ENCODE measurements around the gene SMCP.

Gene SMCP

GRCh38 chr1:152870831-152871730, 7.0 kb upstream of the SMCP start:
- Histone ChIP-seq H3K9me3 (ENCODE audit: control insufficient read depth in 1 of 2, low read length in 2 of 2) (no peaks in the 10 kb centered on the region), H3K27me3 (ENCODE audit: low read depth, low read length) (no peaks in the 10 kb centered on the region), H3K4me1 (ENCODE audit: control insufficient read depth in 1 of 2, insufficient read depth in 2 of 2, low read length in 2 of 2) (no peaks in the 10 kb centered on the region), H3K36me3 (ENCODE audit: control insufficient read depth in 1 of 2, insufficient read depth in 2 of 2, low read length in 2 of 2) (no peaks in the 10 kb centered on the region), H3K4me3 (ENCODE audit: low read depth in 1 of 2, low read length in 2 of 2) (no peak overlapping the region), H3K27ac (ENCODE audit: low read length) (no peak overlapping the region)

- Histone ChIP-seq H3K9me3 (ENCODE audit: control insufficient read depth in 1 of 2, low read length in 2 of 2) (no peaks in the 10 kb centered on the region), H3K4me1 (ENCODE audit: control insufficient read depth in 1 of 2, insufficient read depth in 2 of 2, low read length in 2 of 2) (no peaks in the 10 kb centered on the region), H3K27ac (ENCODE audit: low read length) (no peak overlapping the region), H3K4me3 (ENCODE audit: low read depth in 1 of 2, low read length in 2 of 2) (no peak overlapping the region), H3K27me3 (ENCODE audit: low read depth, low read length) (no peaks in the 10 kb centered on the region), H3K36me3 (ENCODE audit: control insufficient read depth in 1 of 2, insufficient read depth in 2 of 2, low read length in 2 of 2) (no peaks in the 10 kb centered on the region)
Measured at GRCh38 chr1:152871731-152872126, 6.4 kb upstream of the SMCP start.

GRCh38 chr1:152873495-152873894, 4.6 kb upstream of the SMCP start:
- no peak overlapping the region for H3K4me3 ChIP-seq (ENCODE audit: low read depth in 1 of 2, low read length in 2 of 2)
- H3K27ac ChIP-seq (ENCODE audit: low read length), result no peak overlapping the region
- no peaks in the 10 kb centered on the region for H3K27me3 ChIP-seq (ENCODE audit: low read depth, low read length)
- no peaks in the 10 kb centered on the region for H3K9me3 ChIP-seq (ENCODE audit: control insufficient read depth in 1 of 2, low read length in 2 of 2)
- H3K36me3 ChIP-seq (ENCODE audit: control insufficient read depth in 1 of 2, insufficient read depth in 2 of 2, low read length in 2 of 2), result no peaks in the 10 kb centered on the region
- H3K4me1 ChIP-seq (ENCODE audit: control insufficient read depth in 1 of 2, insufficient read depth in 2 of 2, low read length in 2 of 2), result no peaks in the 10 kb centered on the region

GRCh38 chr1:152876827-152877226, 1.3 kb upstream of the SMCP start:
- no peaks in the 10 kb centered on the region for H3K9me3 ChIP-seq (ENCODE audit: control insufficient read depth in 1 of 2, low read length in 2 of 2)
- no peaks in the 10 kb centered on the region for H3K27me3 ChIP-seq (ENCODE audit: low read depth, low read length)
- no peak overlapping the region for H3K27ac ChIP-seq (ENCODE audit: low read length)
- no peaks in the 10 kb centered on the region for H3K36me3 ChIP-seq (ENCODE audit: control insufficient read depth in 1 of 2, insufficient read depth in 2 of 2, low read length in 2 of 2)
- no peaks in the 10 kb centered on the region for H3K4me1 ChIP-seq (ENCODE audit: control insufficient read depth in 1 of 2, insufficient read depth in 2 of 2, low read length in 2 of 2)
- H3K4me3 ChIP-seq (ENCODE audit: low read depth in 1 of 2, low read length in 2 of 2), result no peak overlapping the region

GRCh38 chr1:152879559-152880198, 1.6 kb downstream of the SMCP start:
- H3K27me3 ChIP-seq (ENCODE audit: low read depth, low read length), result no peaks in the 10 kb centered on the region
- no peaks in the 10 kb centered on the region for H3K4me1 ChIP-seq (ENCODE audit: control insufficient read depth in 1 of 2, insufficient read depth in 2 of 2, low read length in 2 of 2)
- no peak overlapping the region for H3K4me3 ChIP-seq (ENCODE audit: low read depth in 1 of 2, low read length in 2 of 2)
- H3K27ac ChIP-seq (ENCODE audit: low read length), result no peak overlapping the region
- H3K9me3 ChIP-seq (ENCODE audit: control insufficient read depth in 1 of 2, low read length in 2 of 2), result no peaks in the 10 kb centered on the region
- H3K36me3 ChIP-seq (ENCODE audit: control insufficient read depth in 1 of 2, insufficient read depth in 2 of 2, low read length in 2 of 2), result no peaks in the 10 kb centered on the region

GRCh38 chr1:152880316-152880715, 2.2 kb downstream of the SMCP start:
- Histone ChIP-seq H3K27ac (ENCODE audit: low read length) (no peak overlapping the region), H3K36me3 (ENCODE audit: control insufficient read depth in 1 of 2, insufficient read depth in 2 of 2, low read length in 2 of 2) (no peaks in the 10 kb centered on the region)

GRCh38 chr1:152880907-152881306, 2.8 kb downstream of the SMCP start:
- no peaks in the 10 kb centered on the region for H3K36me3 ChIP-seq (ENCODE audit: control insufficient read depth in 1 of 2, insufficient read depth in 2 of 2, low read length in 2 of 2)
- H3K4me1 ChIP-seq (ENCODE audit: control insufficient read depth in 1 of 2, insufficient read depth in 2 of 2, low read length in 2 of 2), result peaks cover 0 to 5% of the 10 kb centered on the region in 2 donors
- no peak overlapping the region for H3K4me3 ChIP-seq (ENCODE audit: low read depth in 1 of 2, low read length in 2 of 2)
- H3K9me3 ChIP-seq (ENCODE audit: control insufficient read depth in 1 of 2, low read length in 2 of 2), result no peaks in the 10 kb centered on the region
- H3K27ac ChIP-seq (ENCODE audit: low read length), result no peak overlapping the region
- no peaks in the 10 kb centered on the region for H3K27me3 ChIP-seq (ENCODE audit: low read depth, low read length)

More at GRCh38 chr1:152880316-152880715, 2.2 kb downstream of the SMCP start:
- Histone ChIP-seq H3K4me3 (ENCODE audit: low read depth in 1 of 2, low read length in 2 of 2) (no peak overlapping the region), H3K27me3 (ENCODE audit: low read depth, low read length) (no peaks in the 10 kb centered on the region), H3K9me3 (ENCODE audit: control insufficient read depth in 1 of 2, low read length in 2 of 2) (no peaks in the 10 kb centered on the region), H3K4me1 (ENCODE audit: control insufficient read depth in 1 of 2, insufficient read depth in 2 of 2, low read length in 2 of 2) (no peaks in the 10 kb centered on the region)

- Histone ChIP-seq H3K27me3 (ENCODE audit: low read depth, low read length) (no peaks in the 10 kb centered on the region), H3K9me3 (ENCODE audit: control insufficient read depth in 1 of 2, low read length in 2 of 2) (no peaks in the 10 kb centered on the region), H3K36me3 (ENCODE audit: control insufficient read depth in 1 of 2, insufficient read depth in 2 of 2, low read length in 2 of 2) (no peaks in the 10 kb centered on the region), H3K4me3 (ENCODE audit: low read depth in 1 of 2, low read length in 2 of 2) (no peak overlapping the region), H3K4me1 (ENCODE audit: control insufficient read depth in 1 of 2, insufficient read depth in 2 of 2, low read length in 2 of 2) (peaks cover 0 to 14% of the 10 kb centered on the region in 2 donors), H3K27ac (ENCODE audit: low read length) (no peak overlapping the region)
Measured at GRCh38 chr1:152884085-152884484, 6.0 kb downstream of the SMCP start.

GRCh38 chr1:152884506-152884905, 6.4 kb downstream of the SMCP start:
- no peaks in the 10 kb centered on the region for H3K9me3 ChIP-seq (ENCODE audit: control insufficient read depth in 1 of 2, low read length in 2 of 2)
- peaks cover 0 to 14% of the 10 kb centered on the region in 2 donors for H3K4me1 ChIP-seq (ENCODE audit: control insufficient read depth in 1 of 2, insufficient read depth in 2 of 2, low read length in 2 of 2)
- no peak overlapping the region for H3K4me3 ChIP-seq (ENCODE audit: low read depth in 1 of 2, low read length in 2 of 2)
- H3K36me3 ChIP-seq (ENCODE audit: control insufficient read depth in 1 of 2, insufficient read depth in 2 of 2, low read length in 2 of 2), result no peaks in the 10 kb centered on the region
- no peaks in the 10 kb centered on the region for H3K27me3 ChIP-seq (ENCODE audit: low read depth, low read length)
- H3K27ac ChIP-seq (ENCODE audit: low read length), result no peak overlapping the region

- Histone ChIP-seq H3K36me3 (ENCODE audit: control insufficient read depth in 1 of 2, insufficient read depth in 2 of 2, low read length in 2 of 2) (no peaks in the 10 kb centered on the region), H3K9me3 (ENCODE audit: control insufficient read depth in 1 of 2, low read length in 2 of 2) (no peaks in the 10 kb centered on the region), H3K4me3 (ENCODE audit: low read depth in 1 of 2, low read length in 2 of 2) (no peak overlapping the region), H3K27me3 (ENCODE audit: low read depth, low read length) (no peaks in the 10 kb centered on the region), H3K27ac (ENCODE audit: low read length) (no peak overlapping the region), H3K4me1 (ENCODE audit: control insufficient read depth in 1 of 2, insufficient read depth in 2 of 2, low read length in 2 of 2) (peaks cover 0 to 14% of the 10 kb centered on the region in 2 donors)
Measured at GRCh38 chr1:152884966-152885624, 7.0 kb downstream of the SMCP start.

GRCh38 chr1:152886085-152886484, 8.0 kb downstream of the SMCP start:
- H3K4me1 ChIP-seq (ENCODE audit: control insufficient read depth in 1 of 2, insufficient read depth in 2 of 2, low read length in 2 of 2), result peaks cover 0 to 14% of the 10 kb centered on the region in 2 donors
- no peaks in the 10 kb centered on the region for H3K27me3 ChIP-seq (ENCODE audit: low read depth, low read length)
- no peak overlapping the region for H3K27ac ChIP-seq (ENCODE audit: low read length)
- H3K9me3 ChIP-seq (ENCODE audit: control insufficient read depth in 1 of 2, low read length in 2 of 2), result no peaks in the 10 kb centered on the region
- no peak overlapping the region for H3K4me3 ChIP-seq (ENCODE audit: low read depth in 1 of 2, low read length in 2 of 2)
- no peaks in the 10 kb centered on the region for H3K36me3 ChIP-seq (ENCODE audit: control insufficient read depth in 1 of 2, insufficient read depth in 2 of 2, low read length in 2 of 2)
